Fibroblast of villous mesenchyme (primary cell): Measurements from ENCODE around the gene SHISAL1. TPM values are rescaled to one million over a fixed set of nuclear protein-coding genes. Genes with fewer than 3 reads are reported as not detected.

Source experiments
- DNase-seq: peaks from one replicate; pipeline ENCODE4 v3.0.0-alpha.2; 2010; ENCODE audit warnings: low read depth
- H3K4me3 ChIP-seq: 2 replicates; pipeline ENCODE4 v1.5.1; 2011; ENCODE audit warnings: low read depth, mild to moderate bottlenecking, low read length
- CTCF ChIP-seq: IDR thresholded peaks from 2 replicates; pipeline ENCODE4 v1.5.1; 2012; ENCODE audit warnings: low read depth, mild to moderate bottlenecking, low read length; ENCODE audit not compliant: insufficient read depth
- total RNA-seq: library from RNA; depleted of rRNA; stranded (reverse); fragments of >200 nt; gene quantifications from 2 replicates; pipeline ENCODE4 v1.2.3, GENCODE V29; 2012

The SHISAL1 gene
- total RNA-seq, 1 donor = 3.0 TPM

- DNase-seq = no peak
Measured at GRCh38 chr22:44287121-44287693, 25.5 kb downstream of the SHISAL1 start.

GRCh38 chr22:44286646-44287045 is 26.1 kb downstream of the SHISAL1 start:
- no peak overlapping the region for H3K4me3 ChIP-seq
- no peak for DNase-seq
- no peak for TF ChIP-seq CTCF

More at GRCh38 chr22:44287121-44287693, 25.5 kb downstream of the SHISAL1 start:
- no peak overlapping the region for H3K4me3 ChIP-seq
- TF ChIP-seq CTCF = no peak

- no peak for TF ChIP-seq CTCF
- no peak overlapping the region for H3K4me3 ChIP-seq
- DNase-seq = no peak
Measured at GRCh38 chr22:44284711-44285110, 28.0 kb downstream of the SHISAL1 start.

GRCh38 chr22:44281768-44282637 is 30.7 kb downstream of the SHISAL1 start:
- no peak for DNase-seq
- TF ChIP-seq CTCF = no peak
- H3K4me3 ChIP-seq = no peak overlapping the region

- no peak overlapping the region for H3K4me3 ChIP-seq
- TF ChIP-seq CTCF = no peak
Measured at GRCh38 chr22:44280665-44281188, 32.0 kb downstream of the SHISAL1 start.

GRCh38 chr22:44279069-44279360 is 33.7 kb downstream of the SHISAL1 start:
- no peak overlapping the region for H3K4me3 ChIP-seq
- TF ChIP-seq CTCF = no peak
- no peak for DNase-seq

More at GRCh38 chr22:44280665-44281188, 32.0 kb downstream of the SHISAL1 start:
- DNase-seq = no peak
